K562 (cell line): ENCODE results near the gene MATK. TPM values are rescaled to one million over a fixed set of nuclear protein-coding genes. Genes with fewer than 3 reads are reported as not detected.

ENCODE experiments used
- ARNT ChIP-seq, 2 experiments: fragments of 450-650 bp; IDR thresholded peaks; 2 replicates each; pipeline ENCODE4 v1.6.1; 2016; ENCODE audit warnings: mild to moderate bottlenecking in 1 of 2
- ATF1 ChIP-seq, 2 experiments: fragments of 450-650 bp in 1 of 2; IDR thresholded peaks; 2 replicates each; pipeline ENCODE4 v1.6.1; 2016; ENCODE audit warnings: missing compliant biosample characterization in 1 of 2, missing genetic modification characterization in 1 of 2
- FOXK2 ChIP-seq, 2 experiments: fragments of 450-650 bp; IDR thresholded peaks in 1 of 2; conservative IDR thresholded peaks in 1 of 2; 2 replicates each; pipeline ENCODE4 v1.6.1; 2016; ENCODE audit warnings: low read depth in 2 of 2, mild to moderate bottlenecking in 1 of 2
- HCFC1 ChIP-seq: IDR thresholded peaks from 2 replicates; pipeline ENCODE4 v1.6.1; 2012; ENCODE audit warnings: low read depth, low read length, improper control_type of control experiment
- LARP7 ChIP-seq: fragments of 450-650 bp; IDR thresholded peaks from 2 replicates; pipeline ENCODE4 v1.6.1; 2016
- NCOR1 ChIP-seq: fragments of 450-650 bp; IDR thresholded peaks from 2 replicates; pipeline ENCODE4 v1.6.1; 2016; ENCODE audit warnings: mild to moderate bottlenecking, moderate library complexity
- NFE2L1 ChIP-seq: fragments of 450-650 bp; IDR thresholded peaks from 2 replicates; pipeline ENCODE4 v1.6.1; 2016; ENCODE audit warnings: missing genetic modification characterization, low read depth, mild to moderate bottlenecking, missing compliant biosample characterization, moderate library complexity, borderline replicate concordance
- NR2C1 ChIP-seq, 2 experiments: fragments of 450-650 bp; IDR thresholded peaks; 2 replicates each; pipeline ENCODE4 v1.6.1; 2017; ENCODE audit warnings: mild to moderate bottlenecking in 2 of 2, antibody characterized with exemption in 1 of 2, inconsistent platforms in 1 of 2, missing compliant biosample characterization in 1 of 2, missing genetic modification characterization in 1 of 2
- POLR2H ChIP-seq: IDR thresholded peaks from 2 replicates; pipeline ENCODE4 v1.6.1; 2016; ENCODE audit warnings: missing genetic modification characterization, low read depth, mild to moderate bottlenecking, control low read depth, missing compliant biosample characterization, moderate library complexity
- TAL1 ChIP-seq: fragments of 450-650 bp; IDR thresholded peaks from 2 replicates; pipeline ENCODE4 v1.6.1; 2016; ENCODE audit warnings: mild to moderate bottlenecking
- XRCC5 ChIP-seq: fragments of 200-400 bp; formaldehyde crosslinking; IDR thresholded peaks from 2 replicates; pipeline ENCODE4 v1.6.1; 2017; ENCODE audit warnings: low read depth, mild to moderate bottlenecking, low read length
- ZKSCAN1 ChIP-seq: fragments of 150-350 bp; IDR thresholded peaks from 2 replicates; pipeline ENCODE4 v1.6.1; 2016; ENCODE audit warnings: low read depth, low read length
- ZNF280B ChIP-seq: fragments of 250-450 bp; sonication (Bioruptor Pico); IDR thresholded peaks from 2 replicates; pipeline ENCODE4 v1.5.1; 2021; ENCODE audit warnings: mild to moderate bottlenecking
- polyA plus RNA-seq, 8 experiments: library from polyadenylated mRNA; depleted of rRNA in 4 of 8; stranded (reverse) in 5 of 8; unstranded in 3 of 8; fragments of >200 nt; fragmentation: Nextera tagmentation in 2 of 8; fragmentation: Illumina TruSeq in 1 of 8; extraction: Ambion mirVana in 2 of 8; extraction: Trizol in 1 of 8; gene quantifications; 2 replicates each; pipeline versions ENCODE4 v1.2.1 to v1.2.3, GENCODE V29; 2011 to 2014; ENCODE audit warnings: inconsistent platforms in 1 of 8, missing spikeins in 1 of 8
- total RNA-seq, 7 experiments: library from RNA; depleted of rRNA in 6 of 7; stranded (reverse); fragments of >200 nt in 6 of 7; fragmentation: Illumina TruSeq in 2 of 7; extraction: Trizol in 2 of 7; gene quantifications; 2 replicates each; pipeline versions ENCODE4 v1.2.1 to v1.2.3, GENCODE V29; 2011 to 2021; ENCODE audit warnings: low replicate concordance in 1 of 7
- TF ChIP-seq, protein P1 (sequence below), 2 experiments: fragments of 450-650 bp in 1 of 2; sonication (generic) in 1 of 2; formaldehyde crosslinking in 1 of 2; IDR thresholded peaks; 2 replicates each; pipeline versions ENCODE4 v1.7.1 to v1.9.0; 2016 to 2022; ENCODE audit warnings: inconsistent platforms in 1 of 2, mild to moderate bottlenecking in 1 of 2, missing genetic modification reagents in 1 of 2
- TF ChIP-seq, protein P2 (sequence below): fragments of 250-450 bp; sonication (Bioruptor Pico); IDR thresholded peaks from 2 replicates; pipeline ENCODE4 v1.9.0; 2021; ENCODE audit warnings: mild to moderate bottlenecking

Gene MATK
- total and polyA plus RNA-seq, 9 of the 15 experiments (the other 6 are each of a cell fraction or from before 2014, with no cell fraction given): 0.08 to 41.5 (median 21.4) TPM

DNA sequence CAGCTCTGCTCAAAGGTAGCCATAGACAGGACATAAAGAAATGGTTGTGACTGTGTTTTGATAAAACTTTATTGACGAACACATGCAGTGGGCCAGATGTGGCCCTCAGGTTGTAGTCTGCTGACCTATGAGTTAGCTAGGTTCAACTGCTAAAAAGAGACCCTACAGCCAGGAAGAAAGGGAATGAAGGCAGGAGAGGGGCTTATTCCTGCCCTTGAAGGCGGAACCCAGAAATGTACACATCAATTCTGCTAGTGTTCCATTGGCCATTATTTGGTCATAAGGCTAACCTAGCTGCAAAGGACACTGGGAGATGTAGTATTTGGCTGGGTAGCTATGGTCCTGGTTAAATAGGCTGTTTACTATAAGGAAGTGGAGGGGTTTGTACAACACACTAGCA, 42.7 kb downstream of the MATK start (continued):
- TF ChIP-seq, protein P1, sequence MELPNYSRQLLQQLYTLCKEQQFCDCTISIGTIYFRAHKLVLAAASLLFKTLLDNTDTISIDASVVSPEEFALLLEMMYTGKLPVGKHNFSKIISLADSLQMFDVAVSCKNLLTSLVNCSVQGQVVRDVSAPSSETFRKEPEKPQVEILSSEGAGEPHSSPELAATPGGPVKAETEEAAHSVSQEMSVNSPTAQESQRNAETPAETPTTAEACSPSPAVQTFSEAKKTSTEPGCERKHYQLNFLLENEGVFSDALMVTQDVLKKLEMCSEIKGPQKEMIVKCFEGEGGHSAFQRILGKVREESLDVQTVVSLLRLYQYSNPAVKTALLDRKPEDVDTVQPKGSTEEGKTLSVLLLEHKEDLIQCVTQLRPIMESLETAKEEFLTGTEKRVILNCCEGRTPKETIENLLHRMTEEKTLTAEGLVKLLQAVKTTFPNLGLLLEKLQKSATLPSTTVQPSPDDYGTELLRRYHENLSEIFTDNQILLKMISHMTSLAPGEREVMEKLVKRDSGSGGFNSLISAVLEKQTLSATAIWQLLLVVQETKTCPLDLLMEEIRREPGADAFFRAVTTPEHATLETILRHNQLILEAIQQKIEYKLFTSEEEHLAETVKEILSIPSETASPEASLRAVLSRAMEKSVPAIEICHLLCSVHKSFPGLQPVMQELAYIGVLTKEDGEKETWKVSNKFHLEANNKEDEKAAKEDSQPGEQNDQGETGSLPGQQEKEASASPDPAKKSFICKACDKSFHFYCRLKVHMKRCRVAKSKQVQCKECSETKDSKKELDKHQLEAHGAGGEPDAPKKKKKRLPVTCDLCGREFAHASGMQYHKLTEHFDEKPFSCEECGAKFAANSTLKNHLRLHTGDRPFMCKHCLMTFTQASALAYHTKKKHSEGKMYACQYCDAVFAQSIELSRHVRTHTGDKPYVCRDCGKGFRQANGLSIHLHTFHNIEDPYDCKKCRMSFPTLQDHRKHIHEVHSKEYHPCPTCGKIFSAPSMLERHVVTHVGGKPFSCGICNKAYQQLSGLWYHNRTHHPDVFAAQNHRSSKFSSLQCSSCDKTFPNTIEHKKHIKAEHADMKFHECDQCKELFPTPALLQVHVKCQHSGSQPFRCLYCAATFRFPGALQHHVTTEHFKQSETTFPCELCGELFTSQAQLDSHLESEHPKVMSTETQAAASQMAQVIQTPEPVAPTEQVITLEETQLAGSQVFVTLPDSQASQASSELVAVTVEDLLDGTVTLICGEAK (IDR thresholded peaks at IDR 0.05): peak; percentile 99
- TF ChIP-seq, protein P1 (CRISPR knock-in tag; IDR thresholded peaks at IDR 0.05): peak; percentile 99
- no peak for TF ChIP-seq XRCC5
- TF ChIP-seq LARP7: no peak
- TF ChIP-seq, protein P2, sequence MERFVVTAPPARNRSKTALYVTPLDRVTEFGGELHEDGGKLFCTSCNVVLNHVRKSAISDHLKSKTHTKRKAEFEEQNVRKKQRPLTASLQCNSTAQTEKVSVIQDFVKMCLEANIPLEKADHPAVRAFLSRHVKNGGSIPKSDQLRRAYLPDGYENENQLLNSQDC (CRISPR knock-in tag): no peak
- peak; percentile 85 for TF ChIP-seq HCFC1
- no peak for TF ChIP-seq ATF1 (CRISPR knock-in tag; IDR thresholded peaks at IDR 0.05)
- peak; percentile 34; the same call in 1 of the 2 replicates for TF ChIP-seq ATF1 (tag; IDR thresholded peaks at IDR 0.05)
- no peak for TF ChIP-seq NFE2L1 (tag)
- TF ChIP-seq ZNF280B (CRISPR knock-in tag): no peak
- peak; percentile 54; the same call in 1 of the 2 replicates for TF ChIP-seq ZKSCAN1
- TF ChIP-seq NR2C1 (IDR thresholded peaks at IDR 0.05): peak; percentile 51
- no peak for TF ChIP-seq NR2C1 (tag; IDR thresholded peaks at IDR 0.05)
- 0 out of 4 replicates have a peak, but pooled peaks of 1 of the 2 experiments have one; percentile 59 for TF ChIP-seq ARNT (IDR thresholded peaks at IDR 0.05)
- peak; percentile 81 to 88 for TF ChIP-seq FOXK2 (conservative IDR thresholded peaks at IDR 0.05 in 1 of 2, IDR thresholded peaks at IDR 0.05 in 1 of 2; ENCODE audit: low read depth in 2 of 2)
- no peak for TF ChIP-seq POLR2H
- no peak for TF ChIP-seq TAL1
- TF ChIP-seq NCOR1: no peak
